HG03575 (cell line): ENCODE measurements around the gene ADIPOR1.
"Not testable (repeated sequence)": the region's sequence is repeated elsewhere in the genome, so short reads cannot be mapped to it uniquely, and the experiment has no call there.

ENCODE experiments used
- ATAC-seq: cut with Tn5 transposase; IDR thresholded peaks from one replicate; pipeline ENCODE4 v1.9.1; 2021; ENCODE audit not compliant: unreplicated experiment, insufficient number of reproducible peaks, low FRiP score; ENCODE audit errors: extremely low read depth

ADIPOR1 gene

DNA sequence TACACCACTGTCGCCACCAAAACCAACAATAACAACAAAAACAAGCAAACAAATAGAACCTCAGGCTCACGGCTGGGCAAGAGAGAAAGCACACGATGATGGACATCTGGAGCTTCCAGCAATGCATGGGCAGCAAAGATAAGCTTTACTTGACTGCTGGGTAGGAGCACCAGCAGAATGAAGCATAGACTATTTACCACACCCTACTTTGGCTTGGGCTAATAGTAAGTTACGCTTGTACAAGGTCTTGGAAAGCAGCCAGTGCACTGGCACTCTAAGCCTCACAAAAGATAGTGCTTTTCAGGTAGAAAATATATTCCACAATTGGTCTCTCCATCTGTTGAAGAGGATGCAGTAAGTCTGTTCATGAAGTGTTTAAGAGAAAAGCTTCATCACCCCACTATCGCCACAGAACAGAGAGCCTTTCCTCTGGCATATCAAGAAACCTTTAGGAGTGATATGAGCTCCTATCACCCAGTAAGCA lies 13.6 kb downstream of the ADIPOR1 start:
- no peak for ATAC-seq

- ATAC-seq, result no peak
These were observed 15.7 kb downstream of the ADIPOR1 start for GRCh38 chr1:202942426-202942825.

DNA sequence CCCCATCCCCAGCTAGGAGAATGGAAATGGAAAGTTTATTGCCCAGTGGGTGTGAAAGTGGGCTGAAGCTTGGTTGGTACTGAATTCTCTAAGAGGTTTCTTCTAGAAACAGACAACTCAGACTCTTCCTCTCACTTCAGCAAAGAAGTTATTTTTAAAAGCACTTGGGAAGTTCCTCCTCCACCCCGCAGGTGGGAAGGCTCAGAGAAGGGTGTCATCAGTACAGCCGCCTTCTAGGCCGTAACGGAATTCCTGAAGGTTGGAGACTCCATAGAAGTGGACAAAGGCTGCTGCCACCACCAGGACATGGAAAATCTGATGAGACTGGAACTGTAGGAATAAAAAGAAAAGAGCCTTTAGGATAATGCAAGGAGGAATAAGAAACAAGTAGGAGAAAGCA lies 16.7 kb downstream of the ADIPOR1 start:
- ATAC-seq, result no peak

- no peak for ATAC-seq
These were observed 17.6 kb downstream of the ADIPOR1 start for GRCh38 chr1:202940561-202940960.

DNA sequence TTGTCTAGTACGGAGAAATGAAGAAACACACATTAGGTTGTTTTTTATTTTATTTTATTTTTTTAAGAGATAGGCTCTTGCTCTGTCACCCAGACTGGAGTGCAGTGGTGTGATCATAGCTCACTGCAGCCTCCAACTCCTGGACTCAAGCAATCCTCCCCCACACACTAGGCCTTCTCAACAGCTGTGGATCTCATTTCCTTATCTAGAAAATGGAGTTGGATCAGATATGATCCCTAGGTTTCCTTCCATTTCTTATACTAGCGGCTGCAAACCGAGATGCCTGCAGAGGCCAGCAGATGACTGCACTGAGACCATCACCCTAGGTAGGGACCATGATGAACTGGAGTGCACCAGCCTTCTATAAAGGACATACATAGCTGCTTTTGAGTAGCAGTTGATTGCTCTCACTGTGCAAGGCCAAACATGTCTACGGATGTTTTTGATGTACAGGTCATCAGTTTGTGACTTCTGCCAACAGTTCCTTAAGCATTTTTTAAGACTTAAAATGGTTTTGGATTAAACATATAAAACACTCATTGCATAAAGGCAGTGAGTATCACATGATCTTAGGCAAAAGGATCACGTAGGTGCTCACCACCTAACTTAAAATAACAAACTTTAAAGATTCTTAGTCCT lies 19.7 kb downstream of the ADIPOR1 start:
- ATAC-seq, result no peak

GRCh38 chr1:202936409-202936808 lies 21.7 kb downstream of the ADIPOR1 start:
- not testable (repeated sequence) for ATAC-seq

- ATAC-seq, result no peak
These were observed 22.3 kb downstream of the ADIPOR1 start for GRCh38 chr1:202935844-202936243.

DNA sequence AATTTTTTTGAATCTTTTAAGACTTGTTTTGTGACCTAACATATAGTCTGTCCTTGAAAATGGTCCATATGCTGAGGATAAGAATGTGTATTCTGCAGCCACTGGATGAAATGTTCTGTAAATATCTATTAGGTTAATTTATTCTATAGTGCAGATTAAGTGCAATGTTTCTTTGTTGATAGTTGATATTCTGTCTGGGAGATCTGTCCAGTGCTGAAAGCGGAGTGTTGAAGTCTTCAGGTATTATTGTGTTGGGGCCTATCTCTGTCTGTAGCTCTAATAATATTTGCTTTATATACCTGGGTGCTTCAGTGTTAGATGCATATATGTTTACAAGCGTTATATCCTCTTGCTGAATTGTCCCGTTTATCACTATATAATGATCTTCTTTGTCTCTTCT lies 23.4 kb downstream of the ADIPOR1 start:
- ATAC-seq, result no peak

- no peak for ATAC-seq
These were observed 25.6 kb downstream of the ADIPOR1 start for GRCh38 chr1:202932476-202932875.

DNA sequence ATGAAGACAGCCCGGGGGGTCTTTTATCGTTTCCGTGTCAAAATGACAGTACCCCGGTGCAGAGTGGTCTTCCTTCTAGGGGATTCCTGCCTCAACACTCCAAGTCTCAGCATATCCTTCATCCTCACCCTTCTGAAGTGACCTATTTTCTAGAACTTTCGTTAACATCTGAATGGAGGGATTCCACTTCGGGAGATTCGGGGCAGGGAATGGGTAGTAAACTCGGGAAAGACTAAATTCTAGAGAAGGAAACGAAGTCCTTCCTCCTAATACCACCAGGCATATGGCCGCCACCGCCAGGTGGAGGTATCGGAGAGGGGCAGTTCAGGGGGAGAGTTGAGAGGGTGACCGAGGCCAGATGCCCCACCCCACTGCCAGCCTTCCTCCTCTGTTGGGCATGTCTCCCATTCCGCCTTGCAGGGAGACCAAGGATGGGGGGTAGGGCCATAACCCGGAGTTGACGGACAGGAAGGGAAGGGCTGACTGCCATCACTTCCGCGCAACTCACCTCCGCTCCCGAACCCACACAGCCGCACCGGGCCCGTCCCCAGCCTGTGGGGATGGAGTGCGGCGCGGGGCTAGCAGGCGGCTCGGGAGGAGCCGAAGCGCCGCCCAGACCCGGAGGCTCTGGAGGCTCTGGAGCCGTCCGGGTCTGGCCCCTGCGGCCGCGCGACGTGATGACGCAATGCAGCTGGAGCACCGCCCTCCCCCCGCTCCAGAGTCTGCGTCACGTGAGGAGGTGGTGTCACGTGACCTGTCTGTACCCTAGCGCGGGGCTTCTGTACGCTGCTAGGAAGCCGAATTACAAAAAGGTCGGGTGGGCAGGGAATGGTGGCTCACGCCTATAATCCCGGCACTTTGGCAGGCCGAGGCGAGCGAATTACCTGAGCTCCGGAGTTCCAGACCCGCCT lies 31.3 kb downstream of the ADIPOR1 start, which contains the start of gene KLHL12:
Gene KLHL12 (minus strand): TSS at position 654 of the 911 bp plus-strand sequence. CDS start 2,072 bp downstream, outside the sequence.
- ATAC-seq, result peak; percentile 37

- ATAC-seq, result no peak
These were observed 34.6 kb downstream of the ADIPOR1 start for GRCh38 chr1:202923533-202923932.

GRCh38 chr1:202919615-202920014 lies 38.5 kb downstream of the ADIPOR1 start:
- ATAC-seq, result no peak

DNA sequence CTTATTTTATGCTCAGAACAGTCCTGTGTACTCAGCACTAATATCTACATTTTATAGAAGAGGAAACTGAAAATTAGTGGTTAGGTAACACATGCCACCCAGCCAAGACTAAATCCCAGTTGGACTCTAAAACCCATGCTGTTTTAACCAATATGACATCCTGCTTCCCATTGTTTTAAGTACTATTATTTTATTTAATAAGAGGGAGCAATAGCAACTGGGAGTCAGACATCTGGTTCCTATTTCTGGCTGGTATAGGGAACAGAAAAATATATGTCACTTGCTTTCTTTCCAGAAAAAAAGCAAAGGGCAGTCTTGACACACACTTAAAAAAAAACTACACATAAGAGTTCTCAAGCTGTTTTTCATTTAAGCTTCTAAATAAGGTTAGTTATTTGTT lies 43.0 kb downstream of the ADIPOR1 start:
- ATAC-seq, result no peak

GRCh38 chr1:202912476-202912875 lies 45.6 kb downstream of the ADIPOR1 start:
- ATAC-seq, result not testable (repeated sequence)

GRCh38 chr1:202909494-202909893 lies 48.6 kb downstream of the ADIPOR1 start:
- no peak for ATAC-seq

- ATAC-seq, result no peak
These were observed 49.1 kb downstream of the ADIPOR1 start for GRCh38 chr1:202908998-202909397.

GRCh38 chr1:202905331-202905730 lies 52.8 kb downstream of the ADIPOR1 start:
- no peak for ATAC-seq

- ATAC-seq, result not testable (repeated sequence)
These were observed 54.3 kb downstream of the ADIPOR1 start for GRCh38 chr1:202903808-202904207.

DNA sequence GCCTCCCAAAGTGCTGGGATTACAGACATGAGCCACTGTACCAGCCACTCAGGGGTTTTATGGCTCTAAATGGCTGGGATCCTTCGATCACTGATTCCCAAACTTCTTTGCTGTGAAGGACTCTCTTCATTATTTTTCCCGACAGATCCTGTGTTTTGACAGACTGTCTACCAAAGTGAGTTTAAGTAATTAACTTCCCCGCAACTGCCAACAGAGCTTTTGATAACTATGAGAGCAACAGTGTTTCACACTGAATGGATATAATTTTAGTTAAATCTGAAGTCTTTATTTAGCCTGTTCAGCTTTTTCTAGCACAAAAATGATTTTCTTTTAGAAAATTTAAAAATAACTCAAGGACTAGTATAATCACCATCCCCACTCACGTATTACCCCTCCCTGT lies 56.6 kb downstream of the ADIPOR1 start:
- no peak for ATAC-seq

DNA sequence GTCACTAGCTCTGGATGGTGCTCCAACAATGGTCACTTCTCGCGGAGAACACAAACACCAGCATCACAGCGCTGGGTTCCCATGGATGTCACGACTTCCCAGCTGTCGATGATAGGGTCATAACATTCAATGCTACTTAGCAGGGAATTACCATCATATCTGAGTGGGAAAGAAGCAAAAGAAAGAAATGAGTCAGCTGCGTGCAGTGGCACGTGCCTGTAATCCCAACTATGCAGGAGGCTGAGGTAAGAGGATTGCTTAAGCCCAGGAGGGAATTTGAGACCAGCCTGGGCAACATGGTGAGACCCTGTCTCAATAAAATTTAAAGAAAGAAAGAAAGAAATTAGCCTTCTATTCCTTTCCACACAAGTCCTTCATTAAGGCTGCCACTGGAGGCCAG lies 65.6 kb downstream of the ADIPOR1 start:
- ATAC-seq, result no peak
